UCSD-AML1 (cell line): ENCODE results near the gene FOXG1.

Experiments
- DNase-seq: peaks from one replicate; lab custom pipeline; 2025; ENCODE audit not compliant: unreplicated experiment; lab: John Stamatoyannopoulos, UW

Gene FOXG1

DNA sequence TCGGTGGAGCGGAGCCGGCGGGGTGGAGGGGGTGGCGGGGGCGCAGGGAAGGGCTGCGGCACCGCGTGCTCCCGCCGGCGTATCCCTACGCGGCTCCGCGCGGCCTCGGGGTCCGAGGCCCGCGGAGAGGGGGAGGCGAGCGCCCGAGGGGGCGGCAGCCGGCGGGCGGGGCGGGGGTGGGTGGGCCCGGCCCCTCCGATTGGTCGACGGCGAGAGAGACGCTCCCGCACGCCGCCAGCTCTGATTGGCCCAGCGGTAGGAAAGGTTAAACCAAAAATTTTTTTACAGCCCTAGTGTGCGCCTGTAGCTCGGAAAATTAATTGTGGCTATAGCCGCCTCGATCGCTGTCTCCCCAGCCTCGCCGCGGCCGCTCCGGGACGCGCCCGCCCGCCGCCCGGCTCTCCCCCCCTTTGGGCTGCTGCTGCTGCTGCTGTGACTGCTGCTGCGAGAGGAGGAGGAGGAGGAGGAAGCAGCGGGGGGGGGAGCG, at the start of gene FOXG1:
Gene FOXG1, plus strand, starts transcription at position 319 of the 487 bp plus-strand sequence. CDS start 493 bp downstream, outside the sequence.
- no peak for DNase-seq

DNA sequence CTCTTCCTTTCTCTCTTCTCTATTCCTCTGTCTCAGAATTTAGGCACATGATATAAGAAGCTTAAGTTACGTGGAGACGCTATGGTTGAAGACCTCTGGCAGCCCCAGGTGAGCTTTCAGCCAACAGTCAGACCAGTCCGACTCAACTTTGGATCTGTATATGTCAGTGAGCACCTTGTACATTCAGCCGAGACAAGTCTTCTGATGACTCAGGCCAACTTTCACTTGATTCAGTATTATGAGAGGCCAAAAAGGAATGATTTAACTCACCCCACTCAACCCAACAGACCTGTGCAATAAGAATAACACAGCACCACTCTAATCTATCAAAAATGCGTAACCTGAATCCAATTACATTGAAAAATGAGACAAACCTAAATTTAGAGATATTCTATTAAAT, 47.5 kb upstream of the FOXG1 start:
- DNase-seq: no peak

DNA sequence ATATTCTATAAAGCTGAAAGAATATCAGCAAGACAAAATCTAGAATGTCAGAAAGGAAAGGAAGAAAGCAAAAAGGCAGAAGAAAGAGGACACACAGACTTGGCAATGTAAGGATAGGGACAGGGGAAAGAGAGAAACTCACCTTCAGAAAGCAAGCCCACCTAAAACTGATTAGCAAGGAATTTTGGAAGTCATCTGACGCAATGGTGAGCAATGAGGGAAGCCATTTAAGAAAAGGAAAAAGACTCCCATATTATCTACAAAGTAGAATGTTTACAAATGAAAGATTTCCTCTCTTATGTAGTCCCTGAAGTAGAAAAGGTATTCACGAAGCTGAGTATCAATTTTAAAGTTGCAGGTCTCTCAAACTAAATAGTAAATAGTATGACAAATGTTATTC, 35.2 kb upstream of the FOXG1 start:
- no peak for DNase-seq

DNA sequence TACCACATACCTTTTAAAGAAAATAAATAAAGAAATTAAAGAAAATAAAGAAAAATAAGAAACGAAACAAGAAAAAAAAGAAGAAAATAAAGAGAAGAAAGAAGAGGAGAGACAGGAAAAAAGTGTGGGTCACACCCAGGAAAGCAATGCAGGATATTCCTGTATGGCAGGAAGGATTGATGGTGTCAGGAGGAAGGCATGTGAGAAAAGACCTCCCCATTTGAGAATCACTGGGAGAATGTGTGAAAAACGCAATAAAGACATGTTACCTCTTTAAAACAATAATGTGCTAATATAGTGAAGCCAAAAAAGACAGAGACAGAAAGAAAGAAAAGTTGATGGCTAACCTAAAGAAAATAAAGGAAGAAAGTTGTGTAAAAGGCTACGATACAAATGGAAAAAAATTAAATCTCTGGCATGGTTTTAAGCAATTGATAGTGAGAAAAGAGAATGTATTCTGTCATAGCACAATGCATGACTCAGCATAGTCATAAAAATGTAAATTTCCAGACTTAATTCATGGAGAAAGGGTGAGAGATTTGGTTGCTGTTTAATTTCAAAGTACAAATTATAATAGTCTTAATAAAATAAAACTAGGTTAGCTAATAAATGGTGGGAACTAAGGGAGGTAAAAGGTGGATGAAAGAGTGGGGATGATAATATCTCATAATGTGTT, 24.3 kb upstream of the FOXG1 start:
- DNase-seq: no peak

DNA sequence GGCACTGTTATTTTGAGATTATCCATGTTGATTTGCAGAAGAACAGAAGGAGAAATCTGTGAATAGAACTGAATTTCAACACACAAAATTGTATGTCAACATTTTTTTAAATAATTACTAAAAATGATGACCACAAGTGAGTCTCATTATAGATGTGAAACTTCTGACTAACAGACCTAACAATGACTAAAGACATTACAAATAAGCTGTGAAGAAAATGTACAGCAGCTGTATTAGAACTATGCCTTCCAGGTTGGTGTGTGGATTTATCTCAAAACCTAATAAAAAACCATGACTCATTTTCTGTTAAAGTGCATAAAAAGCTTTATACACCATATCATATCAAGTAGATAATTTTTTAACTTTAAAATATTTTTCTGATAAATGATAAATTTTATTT, 22.5 kb upstream of the FOXG1 start:
- no peak for DNase-seq

DNA sequence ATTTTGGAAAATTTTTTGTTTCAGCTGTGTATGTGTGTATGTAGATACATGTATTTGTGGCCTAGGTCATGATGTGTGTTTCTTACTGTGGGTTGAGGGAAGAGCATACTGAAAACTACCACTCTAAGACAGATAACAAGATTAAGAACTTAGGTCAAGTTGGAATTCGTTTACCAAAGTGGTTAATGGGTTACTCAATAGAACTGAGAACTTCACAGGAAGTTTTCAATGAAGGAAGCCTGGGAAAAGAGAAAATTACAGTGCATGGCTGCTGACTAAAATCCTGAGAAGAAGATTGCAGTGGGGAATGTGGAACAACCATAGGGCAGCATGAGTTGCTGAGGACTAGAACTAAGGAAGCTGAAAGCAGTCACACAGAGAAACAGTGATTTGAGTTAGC, 21.4 kb upstream of the FOXG1 start:
- no peak for DNase-seq

DNA sequence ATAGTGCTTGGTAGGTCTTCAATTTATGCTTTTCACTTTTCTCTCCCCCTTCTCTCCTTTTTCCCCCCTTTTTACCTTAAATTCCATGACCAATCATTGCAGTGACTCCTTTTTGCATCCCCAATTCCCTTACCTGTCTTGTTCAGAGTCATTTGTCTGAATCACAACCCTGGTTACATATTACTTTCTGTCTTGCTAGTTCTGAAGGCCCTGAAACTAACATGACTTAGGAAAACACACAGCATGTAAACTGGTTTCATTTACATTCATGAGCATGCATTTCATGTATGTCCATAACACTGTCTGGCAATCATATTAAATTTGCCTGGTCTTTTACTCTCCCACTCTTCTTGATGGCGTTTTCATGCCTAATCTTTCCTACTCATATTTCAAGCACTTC, 20.3 kb upstream of the FOXG1 start:
- DNase-seq: no peak

DNA sequence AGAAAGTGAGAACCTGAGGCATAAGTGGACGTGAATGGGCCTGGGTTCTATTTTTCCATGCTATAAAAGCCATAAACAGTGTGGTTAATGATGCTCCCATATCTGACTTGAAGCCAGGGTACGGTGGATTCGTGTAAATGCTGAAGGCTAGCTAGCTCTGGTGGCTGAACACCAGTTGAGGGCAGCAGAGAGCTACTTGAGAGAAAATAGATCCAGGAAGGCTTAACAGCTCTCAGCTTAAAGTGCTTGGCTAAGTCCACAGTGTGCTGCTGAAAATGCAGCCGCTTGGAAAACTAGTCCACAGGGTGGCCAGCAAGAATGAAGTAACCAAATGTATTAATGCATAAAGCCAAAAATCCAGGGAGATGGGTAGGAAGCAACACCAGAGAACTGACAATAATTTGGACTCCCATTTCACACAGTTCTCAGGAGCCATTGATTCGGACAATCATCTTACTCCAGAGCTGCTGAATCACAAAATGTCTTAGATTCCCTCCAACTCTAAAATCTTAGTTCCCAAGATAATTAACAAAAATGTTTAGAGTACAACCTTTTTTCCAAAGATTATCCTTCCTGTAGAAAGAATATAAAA, 15.0 kb upstream of the FOXG1 start:
- peak; percentile 21 for DNase-seq

DNA sequence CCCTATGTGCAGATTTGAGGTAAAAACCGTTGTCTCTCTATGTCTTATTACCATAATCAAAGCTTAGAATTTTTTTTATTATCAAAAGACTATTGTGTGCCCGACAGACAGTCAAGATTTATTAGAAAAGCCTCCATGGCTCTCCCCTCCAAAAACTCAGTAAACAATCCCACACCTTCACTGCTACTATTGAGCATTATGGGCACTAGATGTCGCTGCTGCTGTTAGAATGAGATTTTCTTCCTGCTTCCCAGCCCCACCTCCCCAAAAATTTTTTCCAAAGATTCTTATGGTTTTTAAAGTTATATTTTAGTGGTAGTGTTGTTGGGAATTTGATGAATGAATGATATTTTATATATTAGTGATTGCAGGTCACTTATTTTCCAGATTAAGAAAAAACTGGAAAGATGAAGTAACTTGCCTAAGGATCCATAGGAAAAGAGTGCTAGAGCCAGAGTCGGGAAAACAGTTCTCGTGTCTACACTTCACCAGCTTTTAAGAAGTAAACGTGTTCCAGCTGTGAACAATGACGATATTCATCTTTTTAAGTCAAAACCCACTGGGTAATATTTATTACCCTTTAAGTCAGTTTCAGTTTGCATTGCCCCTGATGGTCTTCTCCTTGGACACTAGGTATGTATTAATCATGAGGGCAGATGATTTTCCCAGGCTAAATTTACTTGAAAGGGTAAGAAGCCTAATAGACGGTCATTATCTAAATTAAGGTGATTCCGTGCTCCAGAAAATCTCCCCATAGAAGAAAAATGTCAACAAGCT, 12.2 kb upstream of the FOXG1 start:
- no peak for DNase-seq

DNA sequence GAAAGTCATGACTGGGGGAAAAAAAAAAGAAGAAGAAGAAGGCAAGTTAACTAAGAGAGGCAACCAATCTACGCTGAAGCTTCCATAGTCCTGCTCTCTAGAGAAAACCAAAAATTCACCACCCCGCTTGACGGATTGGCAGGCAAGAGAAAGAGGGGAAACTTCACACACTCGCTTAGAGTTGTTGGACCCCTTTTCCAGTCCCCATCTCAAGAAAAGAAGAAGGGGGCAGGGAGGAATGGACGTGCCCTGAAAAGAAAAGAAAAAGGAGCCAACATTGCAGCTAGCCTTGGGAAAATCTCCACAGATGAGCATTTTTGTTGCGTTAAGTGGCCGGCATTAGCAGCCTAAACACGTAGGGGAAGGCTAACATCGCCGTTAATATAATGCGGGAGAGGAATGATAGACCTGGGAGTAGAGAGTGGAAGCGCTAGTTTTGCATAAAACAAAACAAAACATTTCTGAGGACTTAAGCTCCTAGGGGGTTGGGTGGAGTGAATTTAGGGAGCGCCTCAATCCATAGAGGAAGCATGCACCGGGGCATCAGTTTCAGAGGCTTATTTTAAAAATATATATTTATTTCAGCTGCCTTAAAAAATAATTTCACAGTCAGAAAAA, 11.3 kb upstream of the FOXG1 start:
- no peak for DNase-seq

DNA sequence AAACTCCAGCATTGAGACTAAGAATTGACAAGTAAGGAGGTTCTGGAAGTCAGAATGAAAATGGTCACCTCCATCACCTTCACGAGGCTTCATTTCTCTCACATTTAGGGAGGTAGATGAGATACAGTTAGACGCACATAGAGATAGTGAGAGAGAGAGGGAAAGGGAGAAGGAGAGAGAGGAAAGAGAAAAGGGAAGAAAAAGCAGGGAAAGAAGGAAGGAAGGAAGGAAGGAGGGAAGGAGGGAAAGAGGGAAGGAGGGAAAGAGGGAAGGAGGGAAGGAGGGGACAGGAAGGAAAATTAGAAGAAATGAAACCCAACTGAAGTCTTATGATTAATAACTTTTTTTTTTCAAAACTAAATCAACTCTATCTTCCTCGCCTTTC, 10.7 kb upstream of the FOXG1 start:
- DNase-seq: no peak

DNA sequence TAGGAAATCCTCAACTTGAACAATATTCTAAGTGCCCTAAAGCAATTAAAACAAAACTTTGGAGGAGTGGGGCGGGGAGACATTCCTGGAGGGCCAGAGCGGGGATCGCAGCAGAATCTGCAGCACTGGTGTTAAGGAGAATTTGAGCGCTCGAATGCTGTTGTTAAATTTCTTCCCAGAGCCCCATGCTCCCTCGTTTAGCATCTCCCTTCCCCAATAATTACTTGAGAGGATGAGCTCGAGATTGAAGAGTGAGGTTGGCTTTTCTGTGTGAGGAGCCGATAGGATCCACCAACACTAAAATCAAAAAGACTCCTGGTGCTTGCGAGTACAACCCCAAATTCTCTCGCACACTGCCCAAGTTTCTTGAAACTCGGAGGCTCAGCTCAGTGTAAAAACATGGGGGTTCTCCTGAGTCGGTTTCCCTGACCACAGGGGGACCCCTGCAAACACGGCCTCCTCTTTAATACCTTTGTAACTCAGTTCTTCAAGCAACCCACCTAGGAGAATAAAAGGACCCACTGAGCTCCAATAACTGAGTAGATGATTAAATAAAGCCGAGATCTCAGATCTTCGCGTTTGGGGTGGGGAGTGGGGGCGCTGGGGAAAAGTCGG, 10.2 kb upstream of the FOXG1 start:
- DNase-seq: no peak

DNA sequence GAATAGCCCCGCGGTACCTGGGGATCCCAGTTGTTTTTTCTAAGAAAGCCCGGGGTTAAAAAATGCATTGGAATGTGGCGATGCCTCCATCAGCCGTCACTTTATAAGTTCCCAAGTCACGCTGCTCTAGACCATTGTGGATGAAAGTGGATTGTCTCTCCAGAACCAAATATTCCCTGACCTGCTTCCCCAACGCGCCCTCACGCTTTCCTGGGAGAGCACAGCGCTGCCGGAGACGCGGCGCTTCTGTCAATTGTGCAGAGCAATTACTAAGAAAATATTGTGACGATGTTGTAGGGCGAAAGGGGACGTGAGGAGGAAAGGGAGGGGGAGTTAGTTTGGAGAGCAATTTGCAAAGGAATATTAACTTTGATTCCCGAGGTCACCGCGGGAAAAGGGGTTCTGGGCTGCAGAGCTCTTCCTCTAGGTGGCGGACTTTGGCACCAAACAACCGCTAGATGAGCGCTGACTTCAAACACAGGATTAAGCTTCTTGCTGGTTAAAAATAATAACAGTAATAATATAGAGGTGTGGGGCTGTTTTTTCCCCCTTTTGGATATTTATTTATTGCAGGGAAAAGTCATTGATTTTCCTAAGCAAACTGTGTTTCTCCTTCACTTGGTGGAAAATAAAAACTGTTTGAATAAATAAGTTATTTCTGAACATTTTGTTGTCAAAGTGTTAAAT, 9.6 kb upstream of the FOXG1 start:
- peak; percentile 6 for DNase-seq

DNA sequence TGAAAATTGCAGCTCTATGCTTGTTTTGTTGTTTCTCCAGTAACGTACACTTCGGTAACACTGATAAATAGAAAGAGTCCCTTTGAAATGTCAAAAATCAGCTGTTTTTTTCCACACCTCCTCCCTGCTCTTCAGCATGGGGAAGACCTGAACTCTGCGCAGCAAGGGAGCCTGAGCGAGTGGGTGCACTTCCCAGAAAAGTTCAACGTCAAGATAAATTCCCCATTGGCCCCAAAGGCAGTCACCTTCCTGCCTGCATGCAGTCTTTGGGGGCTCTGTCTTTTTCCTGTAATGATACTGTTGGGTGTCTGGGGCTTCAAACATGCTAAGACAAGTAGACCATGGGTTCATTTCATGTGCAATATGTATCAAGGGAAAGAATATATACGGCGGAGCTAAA, 8.8 kb upstream of the FOXG1 start:
- DNase-seq: no peak

DNA sequence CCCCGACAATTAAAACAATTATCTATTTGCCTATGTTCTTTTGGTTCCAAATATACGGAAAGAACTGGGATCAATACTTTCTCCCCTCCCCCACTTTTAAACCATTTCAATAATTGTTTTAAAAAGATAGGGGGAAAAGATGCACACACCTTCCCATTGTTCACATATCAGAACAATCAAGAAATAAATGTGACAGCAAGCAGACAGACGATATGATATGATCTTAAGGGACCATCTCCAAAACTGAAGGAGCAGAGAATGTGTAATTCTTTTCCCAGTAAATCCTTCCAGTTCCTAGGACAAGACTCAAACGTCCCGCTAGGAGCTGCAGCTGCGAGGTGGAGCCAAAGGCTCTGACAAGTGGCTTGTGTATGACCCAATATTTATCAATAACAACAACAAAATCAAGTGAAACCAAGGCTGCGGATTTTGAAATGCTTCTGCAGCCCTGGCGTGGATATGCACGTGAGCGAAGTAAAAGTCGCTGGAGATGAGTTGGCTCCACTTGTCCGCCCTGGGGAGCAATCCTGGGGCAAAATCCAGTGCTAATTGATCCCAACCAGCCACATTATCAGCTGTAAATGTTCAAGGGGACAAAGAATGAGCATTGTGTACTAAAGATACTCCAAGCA, 8.2 kb upstream of the FOXG1 start:
- no peak for DNase-seq

DNA sequence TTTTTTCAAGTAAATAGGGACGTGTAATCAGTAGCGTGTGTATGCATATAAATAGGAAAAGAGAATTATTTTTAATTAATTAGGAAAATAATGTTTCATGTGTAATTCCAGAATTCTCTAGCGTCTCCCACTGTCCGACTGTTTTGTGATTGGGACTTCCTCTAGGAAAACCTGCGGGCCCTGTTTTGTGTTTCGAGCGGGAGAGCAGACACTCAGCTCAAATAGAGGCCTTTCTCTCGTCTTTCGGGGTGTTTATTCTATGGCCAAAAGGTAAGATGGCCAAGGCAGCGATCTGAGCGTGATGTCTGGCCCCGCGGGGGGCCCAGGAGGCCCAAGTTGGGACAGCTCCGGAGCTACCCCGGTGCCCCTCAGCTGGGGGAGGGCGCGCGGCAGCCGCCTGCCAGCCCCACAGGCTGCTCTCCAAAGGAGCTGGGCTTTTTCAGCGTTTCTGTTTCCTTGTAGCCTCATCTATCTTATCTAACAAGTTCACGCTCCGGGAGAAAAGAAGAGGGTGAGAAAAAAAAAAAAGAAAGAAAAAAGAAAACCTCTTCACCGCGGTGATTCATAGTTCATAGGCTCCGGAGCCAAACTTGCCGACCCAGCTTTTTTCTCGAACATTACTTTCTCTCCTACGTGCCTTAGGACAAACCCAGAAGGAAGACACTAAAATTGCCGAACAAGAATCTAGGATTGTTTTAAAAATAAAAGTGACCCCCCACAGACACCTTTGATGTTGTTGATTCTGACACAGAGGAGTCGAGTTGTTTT, 7.5 kb upstream of the FOXG1 start:
- DNase-seq: no peak

DNA sequence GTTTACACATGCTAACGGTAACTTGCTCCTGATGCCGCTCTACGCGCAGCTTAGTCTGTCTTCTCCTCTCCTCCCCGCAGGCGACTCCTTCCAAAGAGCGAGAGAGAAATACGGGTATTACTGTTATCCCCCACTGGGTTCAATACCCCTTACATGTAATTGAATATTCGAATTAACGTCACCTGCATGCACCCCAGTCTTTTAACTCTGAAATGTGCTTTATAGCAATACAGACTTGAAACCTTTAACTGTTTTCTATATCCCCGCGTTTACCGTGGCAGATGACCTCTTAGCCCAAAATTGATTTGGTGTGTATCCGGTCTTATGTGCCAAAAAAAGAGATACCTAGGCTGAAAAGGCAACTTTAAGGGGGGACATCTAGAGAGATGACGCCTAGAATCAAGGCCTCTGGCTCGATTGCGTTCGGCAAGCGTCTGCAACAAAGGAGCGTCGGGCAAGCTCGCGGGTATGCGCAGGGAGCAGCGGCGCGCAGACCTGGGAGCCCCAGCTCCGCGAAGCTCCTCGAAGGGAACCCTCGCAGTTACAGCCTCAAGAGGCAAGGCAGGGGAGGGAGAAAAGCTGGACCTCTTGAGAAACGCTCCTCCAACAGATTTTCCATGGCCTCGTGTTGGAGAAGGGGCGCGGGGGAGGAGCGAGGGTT, 6.8 kb upstream of the FOXG1 start:
- no peak for DNase-seq

DNA sequence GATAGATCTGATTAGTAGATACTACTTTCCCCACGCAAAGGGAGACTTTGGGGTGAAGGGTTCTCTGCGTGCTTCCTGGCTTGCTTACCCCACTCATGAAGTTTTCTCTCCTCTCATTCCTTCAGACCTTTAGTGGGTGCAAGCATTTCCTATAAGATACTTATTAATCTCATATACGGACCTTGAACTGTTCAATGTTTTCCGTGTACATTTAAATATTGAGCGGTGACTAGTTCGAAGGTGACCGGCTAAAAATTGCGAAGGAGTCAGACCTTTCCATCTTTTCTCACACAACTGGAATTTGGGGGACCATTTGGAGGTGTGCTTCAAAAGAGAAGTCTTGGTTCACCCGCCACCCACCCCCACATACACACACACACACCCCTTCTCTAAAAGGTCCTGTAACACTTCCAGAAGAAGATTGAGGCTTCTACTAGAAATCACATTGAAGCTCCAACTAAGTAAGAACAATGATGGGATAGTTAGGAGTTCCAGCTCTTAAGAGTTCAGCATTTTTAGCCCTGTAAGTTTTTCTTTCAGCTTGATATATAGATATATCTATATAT, 6.1 kb upstream of the FOXG1 start:
- no peak for DNase-seq
